ES-I3 (cell line): ENCODE results near the gene ERVK3-1.
A peak's percentile ranks its signal among the peaks of the same experiment; 100 is the strongest.
"Not testable (repeated sequence)": the region's sequence is repeated elsewhere in the genome, so short reads cannot be mapped to it uniquely, and the experiment has no call there.

Experiments used
- H3K36me3 ChIP-seq: 2 replicates; pipeline ENCODE4 v1.6.1; 2013; ENCODE audit warnings: mild to moderate bottlenecking, low read length, control low read depth, moderate library complexity; ENCODE audit not compliant: insufficient read depth
- H3K4me1 ChIP-seq: 2 replicates; pipeline ENCODE4 v1.6.1; 2013; ENCODE audit warnings: mild to moderate bottlenecking, control low read depth, low read length; ENCODE audit not compliant: insufficient read depth
- H3K9ac ChIP-seq: 2 replicates; pipeline ENCODE4 v1.6.1; 2013; ENCODE audit warnings: low read depth, mild to moderate bottlenecking, low read length, moderate library complexity
- H3K9me3 ChIP-seq: 2 replicates; pipeline ENCODE4 v1.6.1; 2013; ENCODE audit warnings: mild to moderate bottlenecking, low read length, moderate library complexity; ENCODE audit not compliant: control insufficient read depth, insufficient read depth

Gene ERVK3-1, protein sequence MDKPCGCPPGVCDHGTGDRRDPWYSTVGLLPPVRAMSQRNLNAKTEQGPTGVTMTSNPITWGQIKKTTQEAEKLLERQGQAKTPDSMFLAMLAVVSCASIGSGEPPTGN

DNA sequence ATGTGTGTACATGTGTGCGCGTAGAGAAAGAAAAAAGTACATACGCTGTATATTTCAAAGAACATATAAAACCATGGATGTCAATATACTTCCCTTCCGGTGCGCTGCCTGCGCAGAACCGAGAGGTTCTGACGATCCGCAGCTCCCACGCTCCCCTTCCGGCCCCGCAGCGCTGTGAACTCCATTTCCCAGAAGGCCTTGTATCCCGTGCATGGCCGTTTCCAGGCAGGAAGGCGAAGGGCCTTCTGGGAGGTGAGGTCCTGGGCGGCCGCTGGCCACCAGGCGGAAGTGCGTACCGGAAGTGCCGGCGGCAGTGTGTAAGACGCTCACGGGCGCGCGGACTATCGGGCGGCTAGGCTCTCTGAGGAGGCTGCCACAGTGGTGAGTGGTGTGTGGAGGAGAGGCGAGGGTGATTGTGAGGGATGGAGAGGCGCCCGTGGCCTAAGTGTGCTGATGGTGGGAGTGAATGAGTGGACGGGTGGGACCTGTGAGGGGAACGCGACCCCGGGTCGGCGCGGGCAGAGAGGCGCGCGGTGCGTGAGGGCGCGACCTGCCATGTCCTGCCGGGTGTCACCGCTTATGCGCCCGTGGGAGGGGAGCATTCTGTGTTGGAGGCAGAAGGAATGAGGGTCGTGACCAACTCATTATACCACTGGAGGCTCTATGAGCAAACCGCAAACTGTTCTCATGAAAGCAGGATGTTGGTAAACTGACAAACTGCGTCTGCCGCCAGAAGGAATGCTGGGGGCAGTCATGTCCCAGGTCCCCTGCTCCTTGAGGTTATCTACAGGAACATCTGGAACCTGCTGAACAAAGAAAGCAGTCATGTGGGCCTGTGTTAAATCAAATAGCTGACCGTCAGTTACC lies at the start of gene ERVK3-1:
ERVK3-1 (plus strand) TSS at position 313 of the 867 bp plus-strand sequence. CDS start 6,792 bp downstream, outside the sequence.
- Histone ChIP-seq H3K9me3 (no peaks in the 10 kb centered on the region), H3K36me3 (peaks cover 13% of the 10 kb centered on the region; the same call in 1 of the 2 replicates), H3K4me1 (peaks cover 4% of the 10 kb centered on the region; the same call in 1 of the 2 replicates), H3K9ac (peak within 1 kb of the TSS; percentile 92)

DNA sequence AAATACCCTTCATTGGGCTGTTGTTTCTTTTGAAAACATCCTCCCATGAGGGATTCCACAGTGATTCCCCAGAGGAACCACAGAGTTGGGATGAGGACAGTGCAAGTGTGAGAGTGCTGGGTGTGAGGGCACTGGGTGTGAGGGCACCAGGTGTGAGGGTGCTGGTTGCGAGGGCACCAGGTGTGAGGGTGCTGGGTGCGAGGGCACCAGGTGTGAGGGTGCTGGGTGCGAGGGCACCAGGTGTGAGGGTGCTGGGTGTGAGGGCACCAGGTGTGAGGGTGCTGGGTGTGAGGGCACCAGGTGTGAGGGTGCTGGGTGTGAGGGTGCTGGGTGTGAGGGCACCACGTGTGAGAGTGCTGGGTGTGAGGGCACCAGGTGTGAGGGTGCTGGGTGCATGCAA lies 46.9 kb upstream of the ERVK3-1 start:
- Histone ChIP-seq H3K36me3 (peaks cover 82% of the 10 kb centered on the region), H3K9me3 (peaks cover 84% of the 10 kb centered on the region)
- not testable (repeated sequence) for H3K9ac ChIP-seq, H3K4me1 ChIP-seq

DNA sequence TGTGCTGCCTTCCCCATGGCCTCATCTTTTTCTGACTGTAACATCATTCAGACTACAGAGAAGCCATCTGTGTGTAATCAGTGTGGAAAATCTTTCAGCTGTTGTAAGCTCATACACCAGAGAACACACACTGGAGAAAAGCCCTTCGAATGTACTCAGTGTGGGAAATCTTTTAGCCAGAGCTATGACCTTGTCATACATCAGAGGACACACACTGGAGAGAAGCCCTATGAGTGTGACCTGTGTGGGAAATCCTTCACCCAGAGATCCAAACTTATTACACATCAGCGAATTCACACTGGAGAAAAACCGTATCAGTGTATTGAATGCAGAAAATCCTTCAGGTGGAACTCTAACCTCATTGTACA lies 43.6 kb upstream of the ERVK3-1 start:
- peaks cover 77% of the 10 kb centered on the region for H3K9me3 ChIP-seq
- H3K36me3 ChIP-seq: peaks cover 66% of the 10 kb centered on the region
- H3K9ac ChIP-seq: no peak overlapping the region
- H3K4me1 ChIP-seq: no peaks in the 10 kb centered on the region

DNA sequence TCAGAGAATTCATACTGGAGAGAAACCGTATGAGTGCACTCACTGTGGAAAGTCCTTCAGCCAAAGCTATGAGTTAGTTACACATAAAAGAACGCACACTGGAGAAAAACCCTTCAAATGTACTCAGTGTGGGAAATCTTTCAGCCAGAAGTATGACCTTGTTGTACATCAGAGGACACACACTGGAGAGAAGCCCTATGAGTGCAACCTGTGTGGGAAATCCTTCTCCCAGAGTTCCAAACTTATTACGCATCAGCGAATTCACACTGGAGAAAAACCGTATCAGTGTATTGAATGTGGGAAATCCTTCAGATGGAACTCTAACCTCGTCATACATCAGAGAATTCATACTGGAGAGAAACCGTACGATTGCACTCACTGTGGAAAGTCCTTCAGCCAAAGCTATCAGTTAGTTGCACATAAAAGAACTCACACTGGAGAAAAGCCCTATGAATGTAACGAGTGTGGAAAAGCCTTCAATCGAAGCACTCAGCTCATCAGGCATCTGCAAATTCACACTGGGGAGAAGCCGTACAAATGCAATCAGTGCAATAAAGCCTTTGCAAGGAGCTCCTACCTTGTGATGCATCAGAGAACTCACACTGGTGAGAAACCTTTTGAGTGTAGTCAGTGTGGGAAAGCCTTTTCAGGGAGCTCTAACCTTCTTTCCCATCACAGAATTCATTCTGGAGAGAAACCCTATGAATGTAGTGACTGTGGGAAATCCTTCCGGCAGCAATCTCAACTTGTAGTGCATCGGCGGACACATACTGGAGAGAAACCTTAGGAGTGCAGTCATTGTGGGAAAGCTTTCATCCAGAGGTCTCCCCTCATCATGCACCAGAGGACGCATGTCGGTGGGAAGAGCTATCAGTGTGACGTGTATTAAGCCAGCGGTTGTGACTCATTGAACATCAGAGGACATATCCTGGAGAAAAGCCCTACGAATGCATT lies 42.9 kb upstream of the ERVK3-1 start:
- Histone ChIP-seq H3K4me1 (no peaks in the 10 kb centered on the region), H3K9ac (no peak overlapping the region), H3K9me3 (peaks cover 79% of the 10 kb centered on the region), H3K36me3 (peaks cover 65% of the 10 kb centered on the region)

DNA sequence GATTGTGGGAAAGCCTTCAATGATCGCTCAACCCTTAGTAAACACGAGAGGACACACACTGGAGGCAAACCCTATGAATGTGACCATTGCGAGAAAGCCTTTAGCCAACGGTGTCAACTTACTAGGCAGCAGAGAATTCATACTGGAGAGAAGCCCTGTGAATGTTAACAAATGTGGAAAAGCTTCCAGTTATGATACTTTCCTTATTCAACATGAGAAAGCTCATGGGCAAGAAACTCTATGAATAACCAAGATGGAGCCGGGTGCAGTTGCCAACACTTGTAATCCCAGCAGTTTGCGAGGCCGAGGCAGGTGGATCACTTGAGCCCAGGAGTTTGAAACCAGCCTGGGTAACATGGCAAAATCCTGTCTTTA lies 42.3 kb upstream of the ERVK3-1 start:
- peaks cover 77% of the 10 kb centered on the region for H3K9me3 ChIP-seq
- H3K36me3 ChIP-seq: peaks cover 58% of the 10 kb centered on the region
- H3K4me1 ChIP-seq: no peaks in the 10 kb centered on the region
- no peak overlapping the region for H3K9ac ChIP-seq

DNA sequence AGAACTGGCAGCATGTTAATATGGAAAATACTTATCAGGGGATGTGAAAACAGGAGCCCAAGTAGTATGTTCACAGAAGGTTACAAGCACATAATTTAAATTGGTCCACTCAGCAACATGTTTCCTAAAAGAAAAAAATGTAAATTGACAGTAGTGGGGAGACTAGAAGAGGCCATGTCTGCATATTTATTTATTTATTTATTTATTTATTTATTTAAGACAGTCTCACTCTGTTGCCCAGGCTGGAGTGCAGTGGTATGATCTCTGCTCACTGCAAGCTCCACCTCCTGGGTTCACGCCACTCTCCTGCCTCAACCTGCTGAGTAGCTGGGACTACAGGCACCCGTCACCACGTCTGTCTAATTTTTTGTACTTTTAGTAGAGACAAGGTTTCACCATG lies 40.1 kb upstream of the ERVK3-1 start:
- no peaks in the 10 kb centered on the region for H3K4me1 ChIP-seq
- H3K9ac ChIP-seq: no peak overlapping the region
- peaks cover 63% of the 10 kb centered on the region for H3K9me3 ChIP-seq
- peaks cover 48% of the 10 kb centered on the region for H3K36me3 ChIP-seq

DNA sequence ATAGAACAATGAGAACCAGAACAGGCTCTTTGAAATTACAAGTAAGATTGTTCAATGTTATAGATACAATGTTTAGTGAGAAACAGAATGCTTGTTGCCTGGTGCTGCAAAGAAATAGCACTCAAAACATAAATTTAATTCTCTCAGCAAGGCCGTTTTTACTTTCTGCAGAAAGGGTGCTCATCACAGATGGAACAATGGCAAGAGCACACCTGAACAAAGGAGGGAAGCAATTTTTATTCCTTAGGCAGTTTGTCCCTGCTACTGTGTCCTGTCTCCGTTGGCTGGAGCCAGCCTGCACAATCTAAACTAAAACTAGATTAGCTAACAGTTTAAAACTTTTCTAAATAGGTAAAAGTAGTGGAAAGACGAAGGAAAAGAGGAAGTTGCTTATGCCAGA lies 36.8 kb upstream of the ERVK3-1 start:
- H3K9me3 ChIP-seq: peaks cover 40% of the 10 kb centered on the region
- no peak overlapping the region for H3K9ac ChIP-seq
- peaks cover 21% of the 10 kb centered on the region for H3K36me3 ChIP-seq
- no peaks in the 10 kb centered on the region for H3K4me1 ChIP-seq

DNA sequence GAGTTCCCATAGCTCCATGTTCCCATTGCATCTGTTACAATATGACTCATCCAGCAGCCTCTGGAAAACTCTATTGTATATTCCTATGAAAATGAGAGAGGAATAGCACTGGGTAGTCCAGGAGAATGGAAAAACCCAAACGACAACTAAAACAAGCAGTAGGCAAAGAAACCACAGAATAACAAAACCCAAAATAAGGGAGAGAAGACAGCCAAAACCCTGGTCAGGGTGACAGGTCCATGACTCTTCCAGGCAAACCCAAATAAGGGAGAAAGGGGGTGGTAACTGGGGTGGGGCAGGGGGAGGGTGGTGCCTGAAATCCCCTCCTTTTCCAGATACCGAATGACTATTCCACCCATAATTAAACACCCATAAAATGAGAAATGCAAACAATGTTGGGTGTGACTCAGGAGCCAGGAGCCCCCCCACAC lies 30.4 kb upstream of the ERVK3-1 start:
- Histone ChIP-seq H3K9me3 (peaks cover 7% of the 10 kb centered on the region; the same call in 1 of the 2 replicates), H3K9ac (no peak overlapping the region), H3K4me1 (no peaks in the 10 kb centered on the region), H3K36me3 (peaks cover 4% of the 10 kb centered on the region; the same call in 1 of the 2 replicates)

DNA sequence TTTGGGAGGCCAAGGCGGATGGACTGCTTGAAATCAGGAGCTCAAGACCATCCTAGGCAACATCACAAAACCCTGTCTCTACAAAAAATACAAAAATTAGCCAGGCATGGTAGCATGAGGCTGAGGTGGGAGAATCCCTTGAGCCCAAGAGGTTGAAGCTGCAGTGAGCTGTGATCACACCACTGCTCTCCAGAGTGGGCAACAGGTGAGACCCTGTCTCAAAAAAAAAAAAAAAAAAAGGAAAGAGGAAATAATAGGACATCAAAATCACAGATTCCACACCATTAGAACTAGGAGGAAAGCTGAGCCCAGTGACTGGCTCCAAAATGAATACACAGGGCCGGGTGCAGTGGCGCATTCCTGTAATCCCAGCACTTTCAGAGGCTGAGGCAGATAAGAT lies 29.6 kb upstream of the ERVK3-1 start:
- Histone ChIP-seq H3K36me3 (peaks cover 4% of the 10 kb centered on the region; the same call in 1 of the 2 replicates), H3K4me1 (peaks cover 7% of the 10 kb centered on the region; the same call in 1 of the 2 replicates), H3K9me3 (peaks cover 7% of the 10 kb centered on the region; the same call in 1 of the 2 replicates), H3K9ac (no peak overlapping the region)

DNA sequence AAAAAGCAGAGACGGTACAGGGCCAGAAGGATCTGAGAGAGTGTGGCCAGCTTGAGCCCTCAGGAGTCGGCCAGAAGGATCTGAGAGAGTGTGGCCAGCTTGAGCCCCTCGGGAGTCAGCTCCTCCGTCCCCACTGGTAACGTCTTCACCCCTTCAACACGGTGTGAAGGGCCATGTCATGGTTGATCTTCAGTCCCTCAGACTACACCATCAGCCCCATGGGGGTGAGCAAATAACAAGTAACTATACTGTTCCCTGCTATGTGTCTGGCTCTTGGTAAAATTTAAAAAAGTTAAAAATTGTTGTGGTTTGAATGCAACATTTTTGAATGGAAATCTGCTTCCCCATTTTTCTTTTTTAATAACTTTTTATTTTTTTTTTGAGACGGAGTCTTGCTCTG lies 28.0 kb upstream of the ERVK3-1 start:
- Histone ChIP-seq H3K9me3 (no peaks in the 10 kb centered on the region), H3K9ac (no peak overlapping the region), H3K36me3 (peaks cover 2% of the 10 kb centered on the region; the same call in 1 of the 2 replicates), H3K4me1 (peaks cover 8% of the 10 kb centered on the region; the same call in 1 of the 2 replicates)

DNA sequence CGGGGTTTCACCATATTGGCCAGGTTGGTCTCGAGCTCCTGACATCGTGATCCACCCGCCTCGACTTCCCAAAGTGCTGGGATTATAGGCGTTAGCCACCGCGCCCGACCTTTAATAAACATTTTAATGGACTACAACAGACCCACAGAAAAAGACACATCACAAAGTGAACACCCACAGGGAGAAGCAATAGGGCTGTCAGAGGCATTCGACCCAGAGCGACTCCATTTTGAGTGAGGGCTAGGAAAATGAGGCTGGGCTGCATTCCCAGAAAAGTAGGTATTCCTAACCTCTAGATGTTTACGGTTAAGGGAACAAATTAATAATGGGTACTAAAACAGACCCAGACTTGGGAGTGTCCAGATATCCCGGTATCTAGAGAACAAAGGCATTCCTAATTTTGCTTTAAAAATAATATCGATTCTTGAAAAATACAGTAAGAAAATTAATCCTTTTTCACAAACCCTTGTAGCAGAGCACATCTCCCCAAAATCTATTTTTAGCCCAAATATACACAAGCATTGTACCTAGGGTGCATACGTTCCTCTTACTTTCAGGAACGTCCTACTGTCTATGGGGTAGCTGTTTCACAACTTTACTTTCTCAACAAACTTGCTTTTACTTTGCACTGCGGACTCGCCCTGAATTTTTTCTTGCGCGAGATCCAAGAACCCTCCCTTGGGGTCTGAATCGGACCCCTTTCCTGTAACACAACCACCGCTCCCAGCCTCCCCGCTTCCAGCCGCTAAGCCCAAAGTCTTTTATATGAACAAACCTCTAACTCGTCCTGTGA lies 27.2 kb upstream of the ERVK3-1 start:
- Histone ChIP-seq H3K4me1 (peaks cover 8% of the 10 kb centered on the region; the same call in 1 of the 2 replicates), H3K36me3 (peaks cover 5% of the 10 kb centered on the region; the same call in 1 of the 2 replicates), H3K9me3 (no peaks in the 10 kb centered on the region), H3K9ac (peak overlapping the region; percentile 79)

DNA sequence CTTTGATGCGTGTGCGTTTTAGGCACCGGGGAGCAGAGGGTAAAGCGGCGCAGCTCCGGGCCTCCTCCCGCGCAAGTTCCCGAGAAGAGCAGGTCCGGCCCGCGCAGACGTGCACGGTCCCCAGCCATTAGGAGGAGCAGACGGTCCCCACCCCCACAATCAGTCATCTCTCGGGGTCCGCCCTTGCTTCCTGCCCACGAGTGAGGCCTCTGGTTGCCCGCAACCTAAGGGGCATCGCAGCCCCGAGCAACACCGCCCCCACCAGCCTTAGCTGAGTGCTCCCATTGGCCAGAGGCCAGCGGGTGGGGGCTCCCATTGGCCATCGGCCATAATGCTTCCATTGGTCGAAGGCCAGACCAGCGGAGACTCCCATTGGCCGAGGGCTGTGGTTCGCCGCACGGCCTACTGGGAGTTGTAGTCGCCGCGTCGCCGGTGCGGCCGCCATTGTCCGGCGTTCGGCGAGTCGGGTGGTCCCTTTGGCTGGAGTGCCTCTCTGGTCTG lies 26.6 kb upstream of the ERVK3-1 start, which contains the start of gene ZNF8:
ZNF8 (plus strand) TSS at position 415 of the 501 bp plus-strand sequence. CDS start 127 bp downstream, outside the sequence.
- Histone ChIP-seq H3K9ac (peak within 1 kb of the TSS; percentile 79), H3K9me3 (no peaks in the 10 kb centered on the region), H3K36me3 (peaks cover 5% of the 10 kb centered on the region; the same call in 1 of the 2 replicates), H3K4me1 (peaks cover 8% of the 10 kb centered on the region; the same call in 1 of the 2 replicates)
